SKM-1 (cell line): ENCODE measurements around the gene NKAIN2.
"Not testable (repeated sequence)": the region's sequence is repeated elsewhere in the genome, so short reads cannot be mapped to it uniquely, and the experiment has no call there.

ENCODE experiments used
- DNase-seq: peaks from one replicate; lab custom pipeline; 2025; ENCODE audit not compliant: unreplicated experiment; lab: John Stamatoyannopoulos, UW

NKAIN2 gene

GRCh38 chr6:123956492-123957139, 153.0 kb downstream of the NKAIN2 start:
- no peak for DNase-seq

DNA sequence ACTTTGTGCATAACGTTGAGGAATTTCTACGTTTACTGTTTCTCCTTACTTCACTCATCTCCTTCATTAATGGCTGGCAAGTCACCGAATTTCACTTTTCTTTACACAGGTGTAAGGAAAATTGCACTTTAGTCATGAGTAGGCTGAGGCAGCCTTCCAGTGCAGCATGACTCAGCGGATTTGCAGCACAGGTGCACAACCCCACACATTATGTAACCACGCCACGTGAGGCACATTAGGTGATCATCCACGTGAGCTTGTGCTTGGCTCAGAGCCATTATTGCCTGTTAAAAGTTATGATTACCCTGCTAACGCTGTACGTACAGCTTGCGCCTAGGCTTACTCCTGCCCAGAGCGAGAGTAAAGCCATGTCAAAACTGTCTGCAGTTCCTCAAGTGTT, 158.8 kb downstream of the NKAIN2 start:
- DNase-seq, result no peak

- DNase-seq, result no peak
Observed at GRCh38 chr6:123965894-123966293, 162.2 kb downstream of the NKAIN2 start.

DNA sequence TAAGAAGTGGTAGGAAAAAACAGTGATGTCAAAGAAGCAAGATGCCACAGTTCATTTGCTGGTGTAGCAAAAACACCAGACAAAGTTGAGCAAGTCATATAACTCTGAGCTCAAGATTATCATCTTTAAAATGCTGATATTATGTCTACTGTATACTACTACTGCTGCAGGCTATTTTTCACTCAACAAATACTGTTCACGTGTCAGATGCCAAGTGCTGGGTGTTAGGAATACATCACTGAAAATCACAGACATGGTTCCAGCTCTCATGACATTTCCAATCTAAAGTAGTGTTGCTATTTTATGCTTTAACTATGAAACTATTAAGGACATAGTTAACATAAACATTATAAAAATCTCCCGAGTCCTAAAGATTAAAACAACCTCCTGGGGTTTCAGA, 163.0 kb downstream of the NKAIN2 start:
- no peak for DNase-seq

DNA sequence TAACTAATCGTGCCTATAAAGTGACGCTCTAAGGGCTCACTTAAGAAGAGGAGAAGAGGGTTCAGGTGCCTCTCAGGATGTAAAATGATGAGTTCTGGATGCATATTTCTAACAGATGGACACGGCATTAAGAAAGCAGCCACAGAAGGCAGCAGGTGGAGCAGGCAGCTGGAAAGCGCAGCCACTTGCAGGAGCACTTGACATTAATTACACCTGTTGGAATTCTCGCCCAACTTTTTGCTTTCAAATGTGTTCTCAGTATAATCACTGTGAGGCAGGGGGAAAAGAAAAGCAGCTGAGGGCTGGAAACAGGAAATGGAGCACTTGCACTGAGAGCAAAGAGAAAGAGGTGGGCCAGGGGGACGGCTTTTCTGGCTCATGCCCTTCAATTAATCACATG, 164.2 kb downstream of the NKAIN2 start:
- DNase-seq, result no peak

DNA sequence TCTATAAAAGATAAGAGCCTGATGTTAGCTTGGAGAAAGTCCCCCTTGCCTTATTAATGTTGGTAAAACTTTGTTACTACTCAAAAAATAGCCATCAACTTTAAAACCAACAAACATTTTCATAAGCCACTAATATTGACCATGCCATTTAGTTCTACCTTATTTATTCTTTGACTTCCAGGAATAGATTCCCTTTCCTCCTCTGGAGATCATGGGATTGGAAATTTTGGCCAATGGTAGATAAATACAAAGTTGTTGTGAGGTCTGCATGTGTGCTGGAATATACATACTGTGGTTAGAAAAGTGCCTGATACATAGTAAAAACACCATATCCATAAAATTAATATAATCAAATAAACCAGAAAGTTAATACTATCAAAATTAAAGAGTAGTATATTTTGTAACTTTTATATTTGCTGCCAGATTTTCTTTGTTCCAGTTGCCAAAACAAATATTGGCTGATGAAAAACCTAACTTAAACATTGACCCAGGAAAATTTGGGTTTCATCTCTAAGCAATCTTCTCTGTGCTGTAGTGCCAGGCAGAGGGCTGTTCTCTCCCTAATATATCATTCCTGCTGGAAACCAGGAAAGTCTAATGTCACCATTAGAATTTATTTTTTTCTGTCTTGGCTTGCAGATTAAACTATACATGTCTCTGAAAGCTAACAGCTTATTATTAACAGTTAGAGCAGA, 169.1 kb downstream of the NKAIN2 start:
- DNase-seq, result no peak

GRCh38 chr6:123980311-123980710, 176.6 kb downstream of the NKAIN2 start:
- DNase-seq, result no peak

DNA sequence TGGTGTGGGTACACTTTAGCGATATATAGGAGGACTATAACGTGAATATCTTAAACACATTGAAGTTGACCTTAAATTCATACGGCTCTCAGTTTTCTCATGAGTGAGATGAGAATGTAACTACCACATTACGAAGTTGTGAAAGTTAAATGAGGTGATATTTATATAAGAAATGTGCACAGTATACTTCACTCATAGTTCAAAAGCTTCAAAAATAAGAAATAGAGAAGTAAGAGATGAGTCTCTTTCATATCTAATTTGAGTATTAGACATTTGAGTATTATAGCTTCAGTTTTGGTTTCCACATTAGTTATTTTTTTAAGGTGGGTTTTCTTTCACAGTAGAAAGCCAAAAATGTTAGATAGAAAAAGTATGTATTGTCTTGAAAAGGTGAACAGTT, 183.3 kb downstream of the NKAIN2 start:
- DNase-seq, result no peak

DNA sequence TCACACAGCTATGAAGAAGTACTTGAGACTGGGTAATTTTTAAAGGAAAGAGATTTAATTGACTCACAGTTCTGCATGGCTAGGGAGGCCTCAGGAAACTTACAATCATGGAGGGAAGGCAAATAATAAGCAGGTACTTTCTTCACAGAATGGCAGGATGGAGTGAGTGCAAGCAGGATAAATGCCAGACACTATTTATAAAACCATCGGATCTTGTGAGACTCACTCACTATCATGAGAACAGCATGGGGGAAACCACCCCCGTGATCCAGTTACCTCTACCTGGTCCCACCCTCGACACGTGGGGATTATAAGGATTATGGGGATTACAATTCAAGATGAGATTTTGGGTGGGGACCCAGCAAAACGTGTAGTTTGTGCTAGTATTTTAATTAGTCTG, 186.3 kb downstream of the NKAIN2 start:
- DNase-seq, result not testable (repeated sequence)

- no peak for DNase-seq
Observed at GRCh38 chr6:123990376-123990775, 186.7 kb downstream of the NKAIN2 start.

- DNase-seq, result no peak
Observed at GRCh38 chr6:123994168-123994567, 190.5 kb downstream of the NKAIN2 start.

DNA sequence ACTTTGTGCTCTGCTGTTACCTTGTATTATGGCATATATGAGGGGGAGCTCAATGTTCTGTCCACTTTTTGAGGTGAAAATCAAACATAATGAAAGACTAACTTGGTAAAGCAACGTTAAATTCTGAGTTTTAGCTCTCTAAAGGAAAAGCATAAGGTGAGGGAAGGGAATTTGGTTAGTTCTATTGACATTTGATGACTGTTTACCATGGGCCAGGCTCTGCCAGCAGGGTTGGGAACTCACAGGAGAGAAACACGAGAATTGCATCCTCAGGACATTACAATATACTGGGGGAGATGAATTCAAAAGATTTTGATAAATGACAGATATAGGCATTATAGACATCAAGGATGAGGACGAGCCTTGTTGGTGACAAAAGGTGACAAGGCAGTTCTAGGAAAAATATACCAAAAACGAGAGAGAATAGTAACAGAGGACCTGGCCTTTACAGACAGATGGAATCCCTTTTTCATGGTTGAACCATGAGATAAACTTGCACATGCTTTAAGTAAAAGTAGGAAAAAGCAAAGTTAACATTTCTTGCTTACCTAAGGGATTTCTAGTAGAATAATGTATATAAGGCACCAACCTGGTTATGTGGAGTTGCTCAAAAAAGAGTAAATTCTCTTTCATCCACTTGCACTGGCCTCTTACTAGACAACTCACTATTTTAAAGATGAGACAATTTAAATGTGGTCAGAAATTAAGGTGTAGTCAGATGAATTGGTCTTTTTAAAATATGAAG, 191.4 kb downstream of the NKAIN2 start:
- no peak for DNase-seq

GRCh38 chr6:123997223-123997622, 193.6 kb downstream of the NKAIN2 start:
- DNase-seq, result no peak

DNA sequence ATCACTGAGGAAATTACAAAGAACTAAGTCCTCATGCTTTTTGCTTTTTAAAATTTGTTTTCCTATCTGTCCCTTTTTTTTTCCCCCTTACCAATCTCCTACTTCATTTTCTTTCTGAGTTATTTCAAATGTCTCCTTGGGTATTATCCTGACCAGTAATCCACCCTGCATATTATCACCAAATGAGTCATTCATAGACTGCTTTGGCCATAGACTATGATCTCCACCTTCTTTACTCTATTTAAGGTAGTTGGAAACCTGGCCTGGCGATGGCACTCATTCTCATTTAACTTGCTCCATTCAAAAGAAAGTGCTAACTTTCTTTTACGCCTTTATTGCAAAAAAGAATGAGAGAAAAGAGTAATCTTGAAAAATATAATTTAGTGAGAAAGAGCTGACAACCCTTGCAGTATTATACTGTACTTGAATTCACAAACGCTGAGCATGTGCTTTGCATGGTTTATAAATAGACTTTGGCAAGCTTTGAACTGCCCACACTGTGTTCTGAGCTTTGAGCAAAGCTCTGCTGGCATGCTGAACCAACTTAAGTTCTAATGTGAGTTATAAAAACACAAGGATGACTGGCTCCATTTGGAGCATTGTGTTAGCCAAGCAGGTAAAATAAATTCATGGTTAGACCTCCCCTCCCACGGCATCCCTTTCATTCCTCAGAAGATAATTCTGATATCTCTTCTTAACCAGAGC, 198.9 kb downstream of the NKAIN2 start:
- DNase-seq, result no peak

DNA sequence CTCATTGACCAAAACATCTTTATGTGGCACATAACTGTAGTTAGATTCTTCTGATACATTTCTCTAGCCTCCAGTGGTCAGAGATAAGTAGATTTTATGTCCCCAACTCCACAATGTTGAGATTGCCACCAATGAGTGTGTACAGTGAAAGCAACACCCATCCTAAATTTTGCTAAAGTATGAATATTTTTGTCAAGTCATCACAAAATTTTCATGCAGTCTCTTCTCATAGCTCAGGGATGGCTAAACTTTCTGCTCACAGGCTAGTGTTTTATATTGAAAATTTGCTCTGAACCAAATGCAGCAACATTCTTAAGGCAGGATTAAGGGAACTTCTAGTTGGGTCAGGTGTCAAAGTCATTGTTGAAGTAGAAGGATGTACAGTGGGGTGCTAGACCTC, 203.6 kb downstream of the NKAIN2 start:
- no peak for DNase-seq

- no peak for DNase-seq
Observed at GRCh38 chr6:124008000-124008987, 204.6 kb downstream of the NKAIN2 start.

DNA sequence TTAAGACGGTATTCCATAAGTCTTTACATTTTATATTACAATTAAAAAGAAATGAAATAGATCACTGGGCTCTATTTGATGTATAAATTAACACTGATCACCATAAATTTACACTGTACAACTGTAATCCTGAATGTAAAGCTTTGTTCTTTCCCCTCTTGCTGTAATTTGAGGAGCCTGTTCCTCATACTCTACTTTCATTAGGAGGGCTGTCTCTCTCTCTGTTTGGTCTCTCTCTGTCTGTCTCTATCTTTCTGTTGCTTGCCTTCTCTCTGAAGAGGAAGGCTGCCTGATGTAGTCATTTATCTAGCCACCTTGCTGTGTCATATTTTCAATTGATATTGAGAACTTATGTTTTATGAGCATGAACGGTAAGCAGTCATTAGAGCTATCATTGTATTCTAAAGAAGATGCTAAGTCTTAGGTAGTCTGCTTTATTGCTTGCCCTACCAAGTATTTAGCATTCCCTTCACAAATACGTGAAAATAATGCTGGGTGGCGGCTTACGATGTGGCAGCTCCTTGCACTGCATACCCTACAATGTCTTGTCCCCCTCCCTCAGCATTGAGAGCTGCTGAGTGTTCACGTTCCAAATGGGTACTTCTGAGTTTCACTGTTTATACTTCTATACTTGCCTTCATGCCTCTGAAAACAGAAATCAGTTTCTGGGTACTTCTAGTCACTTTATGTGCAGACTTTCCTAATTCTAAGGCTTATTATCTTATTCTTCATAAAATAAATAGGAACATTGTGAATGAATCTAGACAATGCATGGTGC, 205.5 kb downstream of the NKAIN2 start:
- no peak for DNase-seq

DNA sequence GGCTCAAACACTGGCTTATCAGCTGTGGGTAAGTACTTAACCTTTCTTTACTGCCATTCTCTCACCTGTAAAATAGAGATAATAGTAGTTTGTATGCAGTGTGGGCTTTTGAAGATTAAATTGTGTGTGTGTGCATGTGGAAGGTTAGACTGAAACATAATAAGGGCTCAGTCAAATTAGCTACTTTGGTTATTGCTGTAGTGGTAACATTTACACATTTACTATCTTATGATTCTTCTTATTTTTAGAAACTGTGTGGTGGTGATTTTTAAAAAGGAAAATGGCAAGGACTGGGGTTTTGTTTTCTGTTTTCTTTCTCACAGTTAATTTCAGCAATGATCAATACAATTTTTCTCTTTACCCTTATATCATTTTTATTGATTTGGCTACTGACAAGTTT, 206.9 kb downstream of the NKAIN2 start:
- no peak for DNase-seq

GRCh38 chr6:124011180-124011579, 207.5 kb downstream of the NKAIN2 start:
- DNase-seq, result no peak

GRCh38 chr6:124022051-124022450, 218.4 kb downstream of the NKAIN2 start:
- not testable (repeated sequence) for DNase-seq
